Vagina (tissue), 2 donors: ENCODE data around the gene TSGA10IP. TPM values are rescaled to one million over a fixed set of nuclear protein-coding genes. Genes with fewer than 3 reads are reported as not detected.

Experiments
- DNase-seq, 2 donors: peaks; one replicate each; pipeline ENCODE4 v3.0.0-alpha.2; 2017; ENCODE audit errors: extremely low spot score in 2 of 2
- H3K27ac ChIP-seq: fragments of 200-600 bp; sonication (generic); one replicate; pipeline ENCODE4 v1.5.1; 2019
- H3K27me3 ChIP-seq: fragments of 200-600 bp; sonication (generic); one replicate; pipeline ENCODE4 v1.5.1; 2019
- H3K36me3 ChIP-seq, 2 donors: fragments of 200-600 bp; sonication (generic); one replicate each; pipeline ENCODE4 v1.5.1; 2017 to 2019
- H3K4me1 ChIP-seq: fragments of 200-600 bp; sonication (generic); one replicate; pipeline ENCODE4 v1.5.1; 2019
- H3K4me3 ChIP-seq, 2 donors: fragments of 200-600 bp; sonication (generic); 1 replicate in 1 of 2; 2 replicates in 1 of 2; pipeline ENCODE4 v1.5.1; 2016 to 2019
- H3K9me3 ChIP-seq: fragments of 200-600 bp; sonication (generic); one replicate; pipeline ENCODE4 v1.5.1; 2019
- POLR2A ChIP-seq, 2 donors: fragments of 450-650 bp; IDR thresholded peaks; one replicate each; pipeline ENCODE4 v1.6.1; 2017; ENCODE audit warnings: antibody characterized with exemption in 2 of 2, mild to moderate bottlenecking in 2 of 2, moderate library complexity in 2 of 2
- POLR2AphosphoS5 ChIP-seq, 2 donors: sonication (generic); formaldehyde crosslinking; IDR thresholded peaks; one replicate each; pipeline ENCODE4 v1.9.0; 2017; ENCODE audit warnings: antibody characterized with exemption in 2 of 2, mild to moderate bottlenecking in 2 of 2, low read depth in 1 of 2; ENCODE audit not compliant: insufficient read depth in 1 of 2
- intact Hi-C: fragments of 100-400 bp; cut with DNase I; formaldehyde crosslinking; loops from one replicate; pipeline ENCODE4 v1.15.1; 2023
- total RNA-seq: library from RNA; depleted of rRNA; stranded (reverse); fragments of >200 nt; gene quantifications from one replicate; pipeline ENCODE4 v1.2.3, GENCODE V29; 2016
- TF ChIP-seq, protein P1 (sequence below), 3 experiments: fragments of 450-650 bp in 2 of 3; fragments of 200-600 bp in 1 of 3; sonication (generic) in 1 of 3; IDR thresholded peaks; one replicate each; pipeline ENCODE4 v1.5.1; 2017 to 2019; ENCODE audit warnings: antibody characterized with exemption in 3 of 3, mild to moderate bottlenecking in 2 of 3, moderate library complexity in 2 of 3

Gene TSGA10IP
- total RNA-seq, 1 donor from 2014 or later: not detected

DNA sequence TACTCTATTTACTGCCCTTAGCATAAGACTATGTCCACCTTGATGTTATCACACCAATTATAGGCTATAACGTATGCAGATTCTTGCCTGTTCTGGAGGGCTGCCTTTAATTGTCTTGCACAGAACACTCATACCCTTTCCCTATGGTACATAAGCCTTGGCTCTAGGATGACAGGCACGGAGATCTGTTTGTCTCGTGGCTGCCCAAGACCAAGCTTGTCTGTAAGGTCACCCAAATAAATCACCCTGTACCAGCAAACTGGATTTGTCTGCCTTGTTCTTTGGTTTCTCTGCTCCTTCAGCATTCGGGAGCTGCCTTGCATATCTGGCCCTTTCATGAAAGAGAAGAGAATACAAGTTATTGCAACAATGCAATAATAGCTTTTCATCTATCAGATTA, 7.5 kb upstream of the TSGA10IP start:
- no peak overlapping the region for H3K27ac ChIP-seq
- no peaks in the 10 kb centered on the region for H3K4me1 ChIP-seq
- intact Hi-C loops: no loop called here
- H3K36me3 ChIP-seq: no peaks in the 10 kb centered on the region
- H3K27me3 ChIP-seq: no peaks in the 10 kb centered on the region
- no peak overlapping the region for H3K4me3 ChIP-seq
- no peak for TF ChIP-seq POLR2A (IDR thresholded peaks at IDR 0.05)
- TF ChIP-seq POLR2AphosphoS5 (IDR thresholded peaks at IDR 0.05; ENCODE audit: insufficient read depth in 1 of 2, low read depth in 1 of 2): no peak
- TF ChIP-seq, protein P1, sequence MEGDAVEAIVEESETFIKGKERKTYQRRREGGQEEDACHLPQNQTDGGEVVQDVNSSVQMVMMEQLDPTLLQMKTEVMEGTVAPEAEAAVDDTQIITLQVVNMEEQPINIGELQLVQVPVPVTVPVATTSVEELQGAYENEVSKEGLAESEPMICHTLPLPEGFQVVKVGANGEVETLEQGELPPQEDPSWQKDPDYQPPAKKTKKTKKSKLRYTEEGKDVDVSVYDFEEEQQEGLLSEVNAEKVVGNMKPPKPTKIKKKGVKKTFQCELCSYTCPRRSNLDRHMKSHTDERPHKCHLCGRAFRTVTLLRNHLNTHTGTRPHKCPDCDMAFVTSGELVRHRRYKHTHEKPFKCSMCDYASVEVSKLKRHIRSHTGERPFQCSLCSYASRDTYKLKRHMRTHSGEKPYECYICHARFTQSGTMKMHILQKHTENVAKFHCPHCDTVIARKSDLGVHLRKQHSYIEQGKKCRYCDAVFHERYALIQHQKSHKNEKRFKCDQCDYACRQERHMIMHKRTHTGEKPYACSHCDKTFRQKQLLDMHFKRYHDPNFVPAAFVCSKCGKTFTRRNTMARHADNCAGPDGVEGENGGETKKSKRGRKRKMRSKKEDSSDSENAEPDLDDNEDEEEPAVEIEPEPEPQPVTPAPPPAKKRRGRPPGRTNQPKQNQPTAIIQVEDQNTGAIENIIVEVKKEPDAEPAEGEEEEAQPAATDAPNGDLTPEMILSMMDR (IDR thresholded peaks at IDR 0.05): no peak
- no peak for DNase-seq
- no peaks in the 10 kb centered on the region for H3K9me3 ChIP-seq

DNA sequence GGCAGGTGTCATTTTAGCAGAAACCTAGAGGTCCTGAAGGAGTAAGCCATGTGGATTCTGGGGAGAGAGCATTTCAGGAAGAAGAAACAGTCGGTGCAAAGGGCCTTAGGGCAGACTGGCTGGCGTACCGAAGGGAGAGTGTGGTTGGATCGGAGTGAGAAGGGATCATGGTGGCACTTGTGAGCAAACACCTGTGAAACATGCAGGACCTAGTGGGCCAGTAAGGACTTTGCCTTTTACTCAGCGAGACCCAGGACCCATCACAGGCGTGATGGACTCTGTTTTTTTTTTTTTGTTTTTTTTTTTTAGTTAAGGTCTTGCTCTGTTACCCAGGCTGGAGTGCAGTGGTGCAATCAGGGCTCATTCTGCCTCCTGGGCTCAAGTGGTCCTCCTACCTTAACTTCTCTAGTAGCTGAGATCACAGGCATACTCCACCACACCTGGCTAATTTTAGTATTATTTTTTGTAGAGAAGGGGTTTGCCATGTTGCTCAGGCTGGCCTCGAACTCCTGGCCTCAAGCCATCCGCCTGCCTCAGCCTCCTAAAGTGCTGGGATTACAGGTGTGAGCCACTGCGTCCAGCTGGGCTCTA, 3.5 kb upstream of the TSGA10IP start:
- no peaks in the 10 kb centered on the region for H3K36me3 ChIP-seq
- DNase-seq: no peak
- no peak overlapping the region for H3K27ac ChIP-seq
- no peaks in the 10 kb centered on the region for H3K4me1 ChIP-seq
- H3K9me3 ChIP-seq: no peaks in the 10 kb centered on the region
- no peak overlapping the region for H3K4me3 ChIP-seq
- TF ChIP-seq POLR2A (IDR thresholded peaks at IDR 0.05) (no peak), POLR2AphosphoS5 (IDR thresholded peaks at IDR 0.05; ENCODE audit: insufficient read depth in 1 of 2, low read depth in 1 of 2) (no peak)
- TF ChIP-seq, protein P1 (IDR thresholded peaks at IDR 0.05): no peak
- no peaks in the 10 kb centered on the region for H3K27me3 ChIP-seq
- intact Hi-C loops: no loop called here

DNA sequence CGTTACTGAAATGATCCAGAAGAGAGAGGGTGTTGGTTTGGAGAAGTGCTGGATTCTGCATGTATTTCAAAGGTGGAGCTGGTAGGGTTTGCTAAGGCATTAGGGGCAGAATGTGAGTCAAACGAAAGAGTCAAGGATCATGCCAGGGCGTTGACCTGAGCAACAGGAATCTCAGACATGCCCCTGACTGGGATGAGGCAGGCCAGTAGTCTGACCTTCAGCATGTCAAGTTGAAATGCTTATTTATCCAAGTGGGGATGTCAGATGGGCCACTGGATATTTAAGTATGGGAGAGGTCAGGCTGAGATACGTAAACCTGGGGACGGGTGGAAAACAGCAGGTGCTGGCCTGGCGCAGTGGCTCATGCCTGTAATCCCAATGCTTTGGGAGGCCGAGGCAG, 2.7 kb upstream of the TSGA10IP start:
- H3K4me1 ChIP-seq: no peaks in the 10 kb centered on the region
- TF ChIP-seq, protein P1 (IDR thresholded peaks at IDR 0.05): no peak
- TF ChIP-seq POLR2AphosphoS5 (IDR thresholded peaks at IDR 0.05; ENCODE audit: insufficient read depth in 1 of 2, low read depth in 1 of 2) (no peak), POLR2A (IDR thresholded peaks at IDR 0.05) (no peak)
- no peak overlapping the region for H3K27ac ChIP-seq
- intact Hi-C loops: no loop called here
- no peaks in the 10 kb centered on the region for H3K27me3 ChIP-seq
- no peak overlapping the region for H3K4me3 ChIP-seq
- no peaks in the 10 kb centered on the region for H3K9me3 ChIP-seq
- DNase-seq: no peak
- no peaks in the 10 kb centered on the region for H3K36me3 ChIP-seq

DNA sequence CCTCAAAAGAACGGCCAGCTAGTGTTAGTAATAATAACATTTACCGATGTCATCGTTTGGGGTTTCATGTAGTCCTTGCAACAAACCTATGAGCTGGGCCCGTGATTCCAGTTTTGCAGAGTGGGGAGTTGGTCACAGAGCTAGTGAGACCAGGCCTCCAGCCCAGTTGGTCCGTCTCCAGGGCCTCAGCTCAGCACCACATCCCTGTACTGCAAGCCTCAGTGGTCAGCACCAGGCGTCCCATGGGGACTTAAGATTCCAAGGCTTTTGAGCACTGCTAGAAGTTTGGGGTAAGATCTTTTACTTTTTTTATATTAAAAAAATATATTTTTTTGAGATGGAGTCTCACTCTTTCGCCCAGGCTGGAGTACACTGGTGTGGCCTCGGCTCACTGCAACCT, 1.1 kb upstream of the TSGA10IP start:
- no peak overlapping the region for H3K27ac ChIP-seq
- H3K27me3 ChIP-seq: no peaks in the 10 kb centered on the region
- no peaks in the 10 kb centered on the region for H3K9me3 ChIP-seq
- TF ChIP-seq POLR2AphosphoS5 (IDR thresholded peaks at IDR 0.05; ENCODE audit: insufficient read depth in 1 of 2, low read depth in 1 of 2): no peak
- TF ChIP-seq POLR2A (IDR thresholded peaks at IDR 0.05): no peak
- TF ChIP-seq, protein P1 (IDR thresholded peaks at IDR 0.05): no peak
- no peaks in the 10 kb centered on the region for H3K4me1 ChIP-seq
- H3K4me3 ChIP-seq: no peak overlapping the region
- intact Hi-C loops: no loop called here
- no peak for DNase-seq
- no peaks in the 10 kb centered on the region for H3K36me3 ChIP-seq

DNA sequence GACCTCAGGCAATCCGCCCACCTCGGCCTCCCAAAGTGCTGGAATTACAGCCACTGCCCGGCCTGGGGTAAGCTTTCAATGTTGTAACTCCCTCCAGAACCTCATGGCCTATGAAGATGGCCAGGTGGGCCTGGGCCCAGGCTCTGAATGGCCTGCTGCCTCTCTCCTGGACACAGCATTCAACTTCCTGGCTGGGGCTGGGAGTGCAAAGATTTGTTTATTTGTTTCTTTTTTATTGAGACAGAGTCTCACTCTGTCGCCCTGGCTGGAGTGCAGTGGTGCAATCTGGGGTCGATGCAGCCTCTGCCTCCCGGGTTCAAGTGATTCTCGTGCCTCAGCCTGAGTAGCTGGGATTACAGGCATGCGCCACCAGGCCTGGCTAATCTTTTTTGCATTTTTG, 513 bp upstream of the TSGA10IP start:
- no peak overlapping the region for H3K4me3 ChIP-seq
- H3K36me3 ChIP-seq: no peaks in the 10 kb centered on the region
- TF ChIP-seq, protein P1 (IDR thresholded peaks at IDR 0.05): no peak
- no peak for TF ChIP-seq POLR2AphosphoS5 (IDR thresholded peaks at IDR 0.05; ENCODE audit: insufficient read depth in 1 of 2, low read depth in 1 of 2)
- no peak for TF ChIP-seq POLR2A (IDR thresholded peaks at IDR 0.05)
- no peaks in the 10 kb centered on the region for H3K4me1 ChIP-seq
- no peak overlapping the region for H3K27ac ChIP-seq
- H3K9me3 ChIP-seq: no peaks in the 10 kb centered on the region
- no peaks in the 10 kb centered on the region for H3K27me3 ChIP-seq
- intact Hi-C loops: no loop called here
- no peak for DNase-seq
